Measurements from ENCODE around the gene SIGLEC7. TPM values are rescaled to one million over a fixed set of nuclear protein-coding genes. Genes with fewer than 3 reads are reported as not detected.

Gene SIGLEC7
- total RNA-seq, 2 donors from 2014 or later, result not detected

GRCh38 chr19:51096473-51097165, 45.5 kb upstream of the SIGLEC7 start:
- Histone ChIP-seq H3K9me3 (no peaks in the 10 kb centered on the region), H3K36me3 (replicated peaks in 1 of 2; ENCODE audit: insufficient read depth in 1 of 2, low read depth in 2 of 2) (no peaks in the 10 kb centered on the region), H3K27ac (no peak overlapping the region), H3K27me3 (no peaks in the 10 kb centered on the region), H3K4me3 (no peak overlapping the region), H3K4me1 (peaks cover 18% of the 10 kb centered on the region)
- 80 to 84% methylated on average over 6 of the region's 6 CpGs for WGBS, 2 donors
- DNase-seq (peak in 2 of 4 donors; percentile 28 to 55), ATAC-seq (no peak)
- TF ChIP-seq CTCF (IDR thresholded peaks at IDR 0.05), result peak in 4 of 7 experiments; percentile 12 to 39 (median 30)
- no peak for TF ChIP-seq POLR2A (IDR thresholded peaks at IDR 0.05)
- intact Hi-C loops (cut with DNase I), result loop anchor here (5.0 to 10.0 kb wide), 2 partner anchors 74 to 162 kb away; no protein-coding TSS in a partner anchor

- Histone ChIP-seq H3K36me3 (replicated peaks in 1 of 2; ENCODE audit: insufficient read depth in 1 of 2, low read depth in 2 of 2) (no peaks in the 10 kb centered on the region), H3K4me1 (peaks cover 25% of the 10 kb centered on the region), H3K27ac (no peak overlapping the region), H3K27me3 (no peaks in the 10 kb centered on the region), H3K4me3 (no peak overlapping the region), H3K9me3 (no peaks in the 10 kb centered on the region)
- DNase-seq (peak; percentile 71 to 77 (median 75)), ATAC-seq (peak; percentile 57)
- intact Hi-C loops (cut with DNase I), result loop anchor here (5.0 to 10.0 kb wide), 2 partner anchors 75 to 162 kb away; no protein-coding TSS in a partner anchor
- TF ChIP-seq POLR2A (IDR thresholded peaks at IDR 0.05), result no peak
- peak; percentile 45 to 76 (median 63) for TF ChIP-seq CTCF (IDR thresholded peaks at IDR 0.05)
- 2 to 6% methylated on average over 7 to 8 of the region's 8 CpGs for WGBS, 2 donors
These were observed 44.8 kb upstream of the SIGLEC7 start for GRCh38 chr19:51097166-51097738.

GRCh38 chr19:51097796-51098195, 44.3 kb upstream of the SIGLEC7 start:
- no peak overlapping the region for H3K4me3 ChIP-seq
- H3K36me3 ChIP-seq (replicated peaks in 1 of 2; ENCODE audit: insufficient read depth in 1 of 2, low read depth in 2 of 2), result no peaks in the 10 kb centered on the region
- no peak for DNase-seq
- intact Hi-C loops (cut with DNase I), result loop anchor here (5.0 to 10.0 kb wide), 2 partner anchors 75 to 163 kb away; no protein-coding TSS in a partner anchor
- no peak for ATAC-seq
- H3K4me1 ChIP-seq, result peaks cover 26% of the 10 kb centered on the region
- H3K27me3 ChIP-seq, result no peaks in the 10 kb centered on the region
- no peaks in the 10 kb centered on the region for H3K9me3 ChIP-seq
- 75 to 81% methylated on average over 19 of the region's 20 CpGs for WGBS, 2 donors
- no peak overlapping the region for H3K27ac ChIP-seq
- no peak for TF ChIP-seq CTCF (IDR thresholded peaks at IDR 0.05)
- no peak for TF ChIP-seq POLR2A (IDR thresholded peaks at IDR 0.05)

GRCh38 chr19:51098365-51099046, 43.6 kb upstream of the SIGLEC7 start:
- Histone ChIP-seq H3K9me3 (no peaks in the 10 kb centered on the region), H3K4me3 (no peak overlapping the region), H3K27ac (no peak overlapping the region), H3K27me3 (no peaks in the 10 kb centered on the region), H3K4me1 (peaks cover 26% of the 10 kb centered on the region), H3K36me3 (replicated peaks in 1 of 2; ENCODE audit: insufficient read depth in 1 of 2, low read depth in 2 of 2) (peaks cover 0 to under 1% of the 10 kb centered on the region in 2 donors)
- TF ChIP-seq CTCF (IDR thresholded peaks at IDR 0.05) (no peak), POLR2A (IDR thresholded peaks at IDR 0.05) (no peak)
- 81 to 90% methylated on average over 19 to 65 of the region's 78 CpGs for WGBS, 2 donors
- intact Hi-C loops (cut with DNase I), result loop anchor here (5.0 to 10.0 kb wide), 2 partner anchors 76 to 164 kb away; no protein-coding TSS in a partner anchor
- DNase-seq (no peak), ATAC-seq (peak; percentile 10)
